ENCODE data around the gene ALAS2.
"Not testable (repeated sequence)": the region's sequence is repeated elsewhere in the genome, so short reads cannot be mapped to it uniquely, and the experiment has no call there.

ALAS2 gene

DNA sequence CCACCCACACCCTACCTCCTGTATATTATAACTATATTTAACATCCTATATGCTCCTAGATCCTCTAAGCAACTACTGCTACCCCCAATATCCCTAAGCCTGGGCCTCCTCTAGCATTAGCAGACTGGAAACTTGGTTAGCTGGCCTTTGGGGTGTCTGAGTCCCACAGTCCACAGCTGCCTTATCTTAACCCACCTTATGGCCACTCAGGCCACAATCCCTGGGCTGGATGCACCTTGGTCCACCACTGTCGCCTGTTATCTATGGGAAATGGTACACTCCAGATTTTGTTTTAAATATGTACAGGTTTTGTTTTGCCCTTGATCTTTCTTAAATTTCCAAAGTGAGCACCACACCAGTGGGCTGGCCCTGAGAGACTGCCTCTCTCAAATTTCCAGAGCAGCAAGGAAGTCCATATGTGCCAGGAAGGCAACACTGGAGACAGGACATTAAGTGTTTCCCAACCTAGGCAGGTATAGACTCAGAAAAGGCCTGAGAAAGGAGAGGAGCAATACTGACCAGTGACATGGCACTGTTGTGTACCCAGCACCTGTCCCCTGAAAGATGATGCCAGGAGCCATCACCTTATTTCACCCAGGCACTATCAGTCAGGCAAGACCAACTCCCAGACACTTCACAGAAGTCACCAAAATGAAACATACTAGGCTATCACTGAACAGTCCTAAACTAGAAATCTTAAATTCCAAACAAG is 37.7 kb downstream of the ALAS2 start:
- DNase-seq (ENCODE audit: low read depth) = no peak
- no peak overlapping the region for H3K4me3 ChIP-seq (ENCODE audit: control insufficient read depth, low read depth, low read length)
- TF ChIP-seq, protein P1, sequence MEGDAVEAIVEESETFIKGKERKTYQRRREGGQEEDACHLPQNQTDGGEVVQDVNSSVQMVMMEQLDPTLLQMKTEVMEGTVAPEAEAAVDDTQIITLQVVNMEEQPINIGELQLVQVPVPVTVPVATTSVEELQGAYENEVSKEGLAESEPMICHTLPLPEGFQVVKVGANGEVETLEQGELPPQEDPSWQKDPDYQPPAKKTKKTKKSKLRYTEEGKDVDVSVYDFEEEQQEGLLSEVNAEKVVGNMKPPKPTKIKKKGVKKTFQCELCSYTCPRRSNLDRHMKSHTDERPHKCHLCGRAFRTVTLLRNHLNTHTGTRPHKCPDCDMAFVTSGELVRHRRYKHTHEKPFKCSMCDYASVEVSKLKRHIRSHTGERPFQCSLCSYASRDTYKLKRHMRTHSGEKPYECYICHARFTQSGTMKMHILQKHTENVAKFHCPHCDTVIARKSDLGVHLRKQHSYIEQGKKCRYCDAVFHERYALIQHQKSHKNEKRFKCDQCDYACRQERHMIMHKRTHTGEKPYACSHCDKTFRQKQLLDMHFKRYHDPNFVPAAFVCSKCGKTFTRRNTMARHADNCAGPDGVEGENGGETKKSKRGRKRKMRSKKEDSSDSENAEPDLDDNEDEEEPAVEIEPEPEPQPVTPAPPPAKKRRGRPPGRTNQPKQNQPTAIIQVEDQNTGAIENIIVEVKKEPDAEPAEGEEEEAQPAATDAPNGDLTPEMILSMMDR (conservative IDR thresholded peaks at IDR 0.05; ENCODE audit: control insufficient read depth, insufficient read depth, low read depth, low read length) = no peak

DNA sequence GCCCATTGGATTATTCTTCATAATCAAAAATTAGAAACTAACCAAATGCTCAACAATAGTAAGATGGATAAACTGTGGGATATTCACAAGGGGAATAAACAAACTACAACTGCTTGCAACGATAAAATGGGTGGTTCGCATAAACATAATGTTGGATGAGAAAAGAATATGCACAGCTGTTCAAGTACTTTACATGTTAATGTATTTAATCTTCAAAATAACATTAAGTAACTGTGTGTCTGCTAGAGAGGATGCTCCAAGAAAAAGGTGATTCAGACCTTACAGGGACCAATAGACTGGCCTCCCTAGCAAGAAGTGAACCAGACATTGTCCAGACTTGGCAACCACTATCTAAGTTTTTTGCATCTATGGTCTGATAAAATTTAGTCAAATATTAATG is 39.1 kb downstream of the ALAS2 start:
- TF ChIP-seq, protein P1 (conservative IDR thresholded peaks at IDR 0.05; ENCODE audit: control insufficient read depth, insufficient read depth, low read depth, low read length) = no peak
- no peak for DNase-seq (ENCODE audit: low read depth)
- H3K4me3 ChIP-seq (ENCODE audit: control insufficient read depth, low read depth, low read length) = no peak overlapping the region

DNA sequence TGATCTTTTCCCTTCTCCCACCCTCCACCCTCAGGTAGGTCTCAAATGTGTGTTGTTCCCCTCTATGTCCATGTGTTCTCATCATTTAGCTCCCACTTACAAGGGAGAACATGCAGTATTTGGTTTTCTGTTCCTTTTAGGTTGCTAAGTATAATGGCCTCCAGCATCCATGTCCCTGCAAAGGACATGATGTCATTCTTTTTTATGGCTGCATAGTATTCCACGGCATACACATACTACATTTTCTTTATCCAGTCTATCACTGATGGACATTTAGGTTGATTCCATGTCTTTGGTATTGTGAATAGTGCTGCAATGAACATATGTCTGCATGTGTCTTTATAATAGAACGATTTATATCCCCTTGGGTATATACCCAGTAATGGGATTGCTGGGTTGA is 47.5 kb downstream of the ALAS2 start:
- not testable (repeated sequence) for H3K4me3 ChIP-seq (ENCODE audit: control insufficient read depth, low read depth, low read length); DNase-seq (ENCODE audit: low read depth)

DNA sequence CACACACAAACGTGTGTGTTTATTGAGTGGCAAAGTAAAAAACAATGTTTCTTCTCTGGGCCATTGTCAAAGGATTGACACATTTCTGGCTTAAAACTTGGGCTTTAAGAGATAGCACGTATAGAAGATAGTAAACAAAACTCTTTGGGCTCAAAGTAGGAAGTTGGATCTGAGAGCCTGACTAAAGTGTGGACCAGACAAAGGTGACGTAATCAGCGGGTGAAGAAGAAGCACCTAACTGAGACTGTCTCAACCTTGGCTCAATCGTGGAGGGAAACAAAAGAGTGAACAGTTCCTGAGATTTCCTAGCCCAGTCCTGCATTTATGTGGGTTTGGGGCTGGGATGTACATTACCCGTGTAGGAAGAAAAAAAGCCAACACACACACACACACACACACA is 50.4 kb downstream of the ALAS2 start:
- no peak for DNase-seq (ENCODE audit: low read depth)
- TF ChIP-seq, protein P1 (conservative IDR thresholded peaks at IDR 0.05; ENCODE audit: control insufficient read depth, insufficient read depth, low read depth, low read length) = no peak
- no peak overlapping the region for H3K4me3 ChIP-seq (ENCODE audit: control insufficient read depth, low read depth, low read length)

DNA sequence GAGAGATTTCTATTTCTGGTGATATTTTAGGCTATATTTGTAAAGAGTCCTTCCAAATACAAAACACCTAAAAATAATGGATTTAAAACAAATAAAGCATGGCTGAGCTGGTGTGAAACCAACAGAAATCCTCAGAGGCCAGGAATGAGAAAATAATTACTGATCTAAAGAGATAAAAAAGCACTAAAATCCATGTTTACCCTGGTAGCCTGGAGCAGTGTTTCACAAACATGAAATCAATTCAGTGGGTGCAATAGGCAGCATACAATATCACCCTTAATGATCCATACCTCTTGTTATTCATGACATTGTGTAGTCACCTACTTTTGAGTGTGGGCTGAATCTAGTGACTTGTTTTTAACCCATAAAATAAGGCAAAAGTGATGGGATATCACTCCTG is 51.3 kb downstream of the ALAS2 start:
- TF ChIP-seq, protein P1 (conservative IDR thresholded peaks at IDR 0.05; ENCODE audit: control insufficient read depth, insufficient read depth, low read depth, low read length) = no peak
- no peak overlapping the region for H3K4me3 ChIP-seq (ENCODE audit: control insufficient read depth, low read depth, low read length)
- DNase-seq (ENCODE audit: low read depth) = no peak

DNA sequence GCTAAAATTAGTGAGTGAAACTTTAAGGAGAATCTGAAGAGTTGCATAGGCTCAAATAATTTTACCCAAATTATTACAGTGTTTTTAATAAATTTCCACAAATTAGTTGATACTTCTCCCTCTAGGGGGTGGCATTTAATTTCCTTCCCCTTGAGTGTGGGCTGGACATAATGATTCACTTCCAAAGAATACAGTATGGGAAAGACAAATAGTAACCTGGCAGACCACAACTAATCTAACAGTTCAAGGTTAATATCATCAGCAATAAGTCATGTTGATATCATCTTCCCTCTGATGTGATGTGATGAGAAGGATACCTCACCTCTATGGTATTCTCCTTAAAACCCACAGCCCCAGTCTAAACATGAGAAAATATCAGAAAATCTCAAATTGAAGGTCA is 52.3 kb downstream of the ALAS2 start:
- no peak overlapping the region for H3K4me3 ChIP-seq (ENCODE audit: control insufficient read depth, low read depth, low read length)
- DNase-seq (ENCODE audit: low read depth) = peak; percentile 8
- TF ChIP-seq, protein P1 (conservative IDR thresholded peaks at IDR 0.05; ENCODE audit: control insufficient read depth, insufficient read depth, low read depth, low read length) = no peak

DNA sequence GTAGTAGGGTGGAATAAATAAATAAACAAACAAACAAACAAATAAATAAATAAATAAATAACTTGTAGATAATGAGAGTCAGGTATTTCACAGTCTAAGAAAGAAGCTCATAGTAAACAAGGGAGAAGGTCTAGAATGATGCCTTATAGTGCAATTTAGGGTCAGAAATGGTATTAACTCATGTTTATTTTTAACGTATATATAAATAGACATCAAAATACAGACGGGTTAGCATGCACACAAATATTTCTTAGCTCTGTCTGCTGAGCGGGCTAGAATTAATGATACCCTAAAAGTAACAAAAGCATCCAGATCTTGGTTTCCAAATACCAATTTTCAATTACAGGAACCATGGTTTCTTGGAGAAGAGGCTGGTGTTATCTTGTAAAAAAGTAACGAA is 53.4 kb downstream of the ALAS2 start:
- TF ChIP-seq, protein P1 (conservative IDR thresholded peaks at IDR 0.05; ENCODE audit: control insufficient read depth, insufficient read depth, low read depth, low read length) = no peak
- DNase-seq (ENCODE audit: low read depth) = no peak
- H3K4me3 ChIP-seq (ENCODE audit: control insufficient read depth, low read depth, low read length) = no peak overlapping the region
